Activated CD4-positive, alpha-beta T cell treated with anti-CD3 and anti-CD28 coated beads, Interleukin-2, amount 50 U/mL, for 16 hours (primary cell): ENCODE data around the gene ANKS6.
A peak's percentile ranks its signal among the peaks of the same experiment; 100 is the strongest.

Source experiments
- DNase-seq: peaks from one replicate; pipeline ENCODE4 v3.0.0-alpha.2; 2020

Gene ANKS6

DNA sequence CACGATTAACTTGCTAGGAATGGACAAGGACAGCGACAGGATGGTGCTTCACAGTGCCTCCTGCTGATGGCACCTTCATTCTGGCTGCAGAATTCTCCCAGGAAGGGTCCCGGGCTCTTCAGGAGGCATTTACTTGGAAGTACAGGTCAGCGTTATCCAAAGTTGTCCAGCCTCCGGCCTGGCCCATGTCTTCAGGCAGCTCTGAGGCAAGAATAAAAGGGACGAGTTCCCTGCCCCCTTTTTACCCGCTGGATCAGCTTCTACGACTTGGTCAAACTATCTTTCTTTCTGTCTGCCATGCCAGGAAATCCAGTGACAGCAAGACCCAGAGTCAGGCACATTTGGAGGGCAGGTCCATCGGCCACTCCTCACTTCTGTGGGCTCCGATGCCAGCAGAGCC lies 64.3 kb downstream of the ANKS6 start:
- DNase-seq, result no peak

DNA sequence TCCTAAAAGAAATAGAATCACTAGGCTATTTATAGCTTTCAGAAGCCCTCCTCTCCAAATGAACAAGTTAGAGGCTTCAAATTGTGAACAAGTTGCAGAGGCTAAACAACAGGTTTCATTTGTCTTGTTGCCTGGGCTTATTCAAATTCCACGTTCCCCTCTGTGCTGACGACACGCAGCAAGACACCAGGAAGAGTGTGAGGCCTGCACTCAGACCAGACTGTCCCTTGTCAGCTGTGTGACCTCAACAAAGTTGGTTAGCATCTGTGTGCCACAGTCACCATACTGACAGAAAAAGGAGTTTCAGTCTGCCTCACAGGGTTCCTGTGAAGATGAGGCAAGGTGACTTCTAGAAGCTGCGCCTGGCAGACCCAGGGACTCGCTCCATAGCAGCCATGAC lies 65.5 kb downstream of the ANKS6 start:
- peak; percentile 23 for DNase-seq

DNA sequence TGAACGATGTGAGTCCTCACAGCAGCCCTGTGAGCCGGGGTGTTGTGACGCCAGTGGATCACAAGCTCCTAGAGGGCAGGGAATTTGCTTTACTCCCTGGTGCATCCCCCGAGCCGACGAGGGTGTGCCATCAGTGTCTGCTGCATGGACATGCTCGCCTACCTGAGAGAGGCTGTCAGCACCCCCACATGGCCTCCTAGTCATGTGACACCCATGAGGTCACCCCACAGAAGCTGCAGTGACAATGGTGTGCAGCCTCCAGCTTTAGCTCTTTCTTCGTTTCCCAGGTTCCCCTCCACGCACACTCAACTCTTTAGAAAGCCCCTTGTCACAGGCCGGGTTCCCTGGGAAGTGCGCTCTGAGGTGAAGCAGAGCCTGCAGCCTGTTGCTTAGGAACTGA lies 67.9 kb downstream of the ANKS6 start:
- no peak for DNase-seq

DNA sequence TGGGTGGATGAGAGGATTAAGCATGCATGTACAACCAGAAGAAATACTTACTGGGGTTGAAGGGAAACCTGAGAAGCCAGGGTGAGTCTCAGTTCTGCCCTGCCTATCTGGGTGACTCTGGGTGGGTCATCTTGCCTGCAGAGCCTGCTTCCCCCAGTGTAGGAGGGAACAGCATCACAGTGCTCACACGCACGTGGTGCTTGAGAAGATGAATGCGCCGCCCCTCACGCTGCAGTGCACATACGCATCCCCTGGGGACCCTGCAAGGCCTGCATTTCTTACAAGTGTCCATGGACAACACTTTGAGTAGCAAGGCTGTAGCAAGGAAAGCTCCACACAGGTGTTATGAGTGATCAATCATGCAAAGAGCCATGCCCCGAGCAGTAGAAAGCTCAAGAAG lies 68.9 kb downstream of the ANKS6 start:
- no peak for DNase-seq

GRCh38 chr9:98726735-98727134 lies 69.6 kb downstream of the ANKS6 start:
- no peak for DNase-seq

GRCh38 chr9:98724810-98725530 lies 71.4 kb downstream of the ANKS6 start:
- DNase-seq, result no peak

- DNase-seq, result no peak
Measured at GRCh38 chr9:98721643-98722042, 74.7 kb downstream of the ANKS6 start.

DNA sequence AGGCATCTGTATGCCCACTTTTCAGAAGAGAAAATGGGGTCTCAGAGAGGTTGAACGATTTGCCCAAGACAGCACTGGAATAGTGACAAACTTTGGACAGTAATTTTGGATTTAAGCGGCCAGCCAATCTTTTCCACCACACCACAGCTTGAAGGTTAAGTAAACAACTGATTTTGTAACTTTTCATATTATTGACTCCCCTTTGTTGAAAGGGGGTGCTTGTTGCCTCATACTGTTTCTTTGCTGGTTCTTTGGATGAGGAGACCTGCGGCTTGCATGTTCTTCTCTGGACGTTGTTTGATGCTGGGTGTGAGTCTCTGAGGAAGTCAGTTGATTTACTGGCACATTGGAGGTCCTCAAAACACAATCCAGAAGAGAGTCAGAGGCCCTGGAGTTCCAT lies 76.0 kb downstream of the ANKS6 start:
- DNase-seq, result no peak

DNA sequence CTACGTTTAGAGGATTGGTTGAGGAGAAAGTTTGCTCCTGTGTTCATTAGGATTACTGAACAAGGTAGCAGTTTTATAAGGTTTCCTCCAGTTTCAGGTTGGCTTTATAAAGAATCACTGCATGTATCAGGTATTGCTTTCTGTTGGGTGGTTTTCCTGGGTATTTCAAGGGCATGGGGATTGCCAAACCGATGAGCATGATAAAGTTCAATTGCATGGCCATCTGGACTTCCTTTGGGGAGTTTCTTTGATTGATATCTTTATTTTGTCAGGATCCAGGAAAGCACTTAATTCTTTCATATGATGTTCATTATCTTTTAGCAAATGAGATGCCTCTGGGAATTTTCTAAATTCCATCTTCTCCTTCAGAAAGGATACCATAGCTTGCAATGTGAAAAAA lies 77.3 kb downstream of the ANKS6 start:
- no peak for DNase-seq

DNA sequence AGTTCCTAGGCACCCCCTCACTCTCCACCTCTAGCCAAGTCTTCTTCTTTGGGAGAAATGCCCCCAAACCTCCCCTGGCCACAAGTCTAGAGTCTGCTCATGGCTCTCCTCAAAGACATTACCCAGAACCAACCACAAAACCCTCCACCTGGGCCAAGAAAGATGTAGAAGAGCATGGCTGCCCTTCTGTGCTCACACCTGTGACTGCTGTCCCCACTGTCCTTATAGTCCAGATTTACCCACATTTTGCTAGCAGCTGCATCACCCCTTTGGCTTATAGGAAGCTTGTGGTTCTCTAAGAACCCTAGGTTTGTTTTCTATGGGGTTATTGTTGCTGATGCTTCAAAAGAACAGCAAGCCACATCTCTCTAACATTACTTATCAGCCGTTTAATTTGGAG lies 81.5 kb downstream of the ANKS6 start:
- no peak for DNase-seq

GRCh38 chr9:98712987-98713386 lies 83.4 kb downstream of the ANKS6 start:
- no peak for DNase-seq

GRCh38 chr9:98709968-98710965 lies 86.1 kb downstream of the ANKS6 start:
- no peak for DNase-seq

DNA sequence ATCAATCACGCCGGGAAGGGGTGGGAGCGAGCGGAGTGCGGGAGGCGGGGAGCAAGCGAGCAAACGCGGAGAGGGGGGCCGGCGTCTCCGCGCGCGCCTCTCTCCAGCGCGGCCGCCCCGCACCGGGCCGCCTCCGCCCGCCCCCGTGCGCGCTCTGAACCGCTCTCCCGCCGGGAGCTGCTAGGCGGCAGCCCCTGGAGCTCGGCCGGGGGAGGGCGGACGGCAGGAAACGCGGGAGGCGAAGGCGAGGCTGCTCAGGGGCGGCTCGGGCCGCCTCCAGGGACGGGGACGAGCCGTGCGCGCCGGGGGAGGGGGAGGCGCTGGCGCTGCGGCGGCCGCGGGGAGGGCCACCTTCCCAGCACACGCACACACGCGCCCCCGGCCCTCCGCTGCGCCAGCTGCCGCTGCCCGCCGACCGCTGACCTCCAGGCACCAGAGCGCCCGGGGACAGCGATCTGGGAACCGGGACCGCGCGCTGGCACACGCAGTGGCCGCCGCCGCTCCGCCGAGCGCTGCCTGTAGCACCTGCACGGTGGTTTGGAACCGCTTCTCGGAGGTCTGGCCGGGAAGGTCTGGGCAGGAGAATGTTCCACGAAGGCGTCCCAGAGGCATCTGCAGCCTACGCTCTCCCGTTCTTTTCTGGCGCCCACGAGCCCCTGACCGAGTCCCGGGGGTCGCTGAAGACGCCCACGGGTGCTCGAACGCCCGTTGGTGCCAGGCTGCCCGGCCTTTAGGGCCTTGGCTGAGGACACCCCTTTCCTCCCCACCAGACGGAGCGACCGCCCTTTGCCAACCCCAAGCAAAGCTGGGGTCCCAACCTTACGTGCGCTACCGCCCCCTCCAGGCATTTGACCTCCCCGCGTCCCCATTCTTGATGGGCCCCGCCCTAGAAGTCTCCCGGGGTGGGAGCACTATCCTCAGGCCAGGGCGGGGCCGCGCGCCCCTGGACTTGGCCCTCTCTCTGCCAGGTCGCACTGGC lies 87.1 kb downstream of the ANKS6 start, which contains the start of gene GABBR2:
GABBR2 (minus strand) TSS at position 3 of the 979 bp plus-strand sequence. CDS start 198 bp downstream, outside the sequence.
- no peak for DNase-seq

DNA sequence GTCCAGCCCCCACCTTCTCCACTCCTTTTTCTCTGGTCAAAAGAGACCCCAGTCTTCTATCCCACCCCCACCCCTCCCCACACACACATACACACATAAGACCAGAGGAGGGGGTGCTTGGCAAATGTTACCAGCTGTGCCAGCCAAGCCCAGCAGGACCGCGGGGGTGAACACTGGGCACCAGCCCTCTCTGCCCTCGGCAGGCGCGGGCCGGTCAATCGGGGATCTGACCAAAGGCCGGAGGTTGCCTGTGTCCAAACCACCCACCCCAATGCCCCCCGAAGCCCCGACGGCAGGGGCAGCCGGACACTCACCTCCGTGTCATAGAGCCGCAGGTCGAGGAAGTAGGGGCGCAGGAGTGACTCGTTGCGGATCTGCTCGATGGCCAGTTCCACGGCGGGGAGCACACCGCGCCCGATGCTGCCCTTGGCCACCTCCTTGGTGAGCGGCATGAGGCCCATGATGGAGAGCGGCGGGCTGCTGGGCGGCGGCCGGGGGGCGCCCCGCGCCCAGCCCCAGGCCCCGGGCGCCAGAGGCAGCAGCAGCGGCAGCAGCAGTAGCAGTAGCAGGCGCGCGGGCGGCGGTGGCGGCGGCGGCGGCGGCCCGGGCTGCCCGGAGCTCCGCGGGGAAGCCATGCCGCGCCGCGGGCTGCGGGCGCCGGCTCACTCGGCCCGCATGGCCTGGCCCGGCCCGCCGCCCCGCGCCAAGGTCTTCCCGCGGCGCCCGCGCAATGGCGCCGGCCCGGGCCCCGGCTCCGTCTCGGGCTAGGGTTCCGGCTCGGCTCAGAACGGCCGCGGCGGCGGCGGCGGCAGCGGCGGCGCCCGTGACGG lies 88.0 kb downstream of the ANKS6 start:
- no peak for DNase-seq

DNA sequence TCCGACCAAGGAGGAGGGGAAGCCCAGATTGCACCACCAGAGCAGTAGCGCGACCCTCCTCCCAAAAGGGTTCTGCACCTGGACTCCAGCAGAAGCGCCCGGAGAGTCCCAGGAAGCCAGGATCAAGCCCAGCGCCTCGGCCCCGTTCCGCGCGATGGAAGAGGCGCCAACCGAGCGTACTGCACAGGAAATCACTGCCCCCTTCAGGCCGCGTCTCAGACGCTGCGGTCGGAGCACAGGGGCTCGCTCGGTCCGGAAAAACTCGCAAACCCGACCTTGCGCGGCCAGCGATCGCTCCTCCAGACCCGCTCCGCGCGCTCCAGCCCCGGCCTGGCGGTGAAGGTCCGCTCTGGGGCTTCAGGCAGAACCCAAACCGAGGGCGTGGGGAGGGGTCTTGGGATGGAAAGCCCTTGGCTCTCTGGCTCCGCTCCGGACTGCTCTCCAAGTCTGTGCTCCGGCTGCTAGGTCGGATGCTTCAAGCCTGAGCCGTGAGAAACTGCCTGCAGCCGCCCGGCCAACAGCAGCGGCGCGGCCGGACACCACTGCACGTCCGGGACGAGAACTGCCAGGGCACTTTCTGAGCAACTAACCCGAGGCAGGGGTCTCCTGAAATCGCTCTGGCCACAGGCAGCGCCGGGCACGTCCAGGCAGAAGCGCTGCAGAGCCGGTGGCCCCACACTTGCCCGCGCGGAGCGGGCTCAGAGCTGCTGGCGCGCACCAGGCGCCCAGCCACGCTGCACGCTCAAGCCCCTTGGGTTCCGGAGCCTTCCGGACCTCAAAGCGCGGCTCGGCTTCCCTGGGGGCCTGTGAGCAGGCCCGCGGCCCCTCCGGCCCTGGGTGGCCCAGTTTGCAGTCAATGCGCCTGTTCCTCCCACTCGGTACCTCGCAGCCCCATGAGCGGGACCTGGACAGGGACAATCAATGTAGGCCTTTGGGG lies 88.9 kb downstream of the ANKS6 start:
- DNase-seq, result peak; percentile 40

DNA sequence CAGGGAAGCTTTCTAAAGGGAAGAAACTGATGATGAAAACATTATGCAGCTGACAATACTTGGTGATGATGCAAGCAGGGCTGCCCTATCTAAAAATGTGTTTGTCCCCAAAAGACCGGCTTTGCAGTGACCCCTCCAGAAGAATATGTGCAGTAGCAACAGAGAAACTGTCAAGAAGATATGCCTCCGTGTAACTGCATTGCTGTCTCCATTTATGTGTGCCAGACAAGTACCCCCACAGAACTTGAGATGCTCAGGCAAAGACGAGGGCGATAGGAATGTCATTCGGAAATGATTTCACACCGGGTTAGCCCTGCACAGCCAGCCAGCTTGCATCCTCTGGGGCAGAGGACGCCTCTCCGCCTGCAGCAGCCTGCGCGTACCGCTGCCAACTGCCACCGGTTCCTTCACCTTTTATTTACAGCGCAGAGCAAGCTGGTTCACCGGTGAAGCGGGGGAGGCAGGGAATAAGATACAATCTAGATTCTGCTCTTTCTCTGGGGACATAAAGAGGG lies 89.6 kb downstream of the ANKS6 start:
- DNase-seq, result no peak

DNA sequence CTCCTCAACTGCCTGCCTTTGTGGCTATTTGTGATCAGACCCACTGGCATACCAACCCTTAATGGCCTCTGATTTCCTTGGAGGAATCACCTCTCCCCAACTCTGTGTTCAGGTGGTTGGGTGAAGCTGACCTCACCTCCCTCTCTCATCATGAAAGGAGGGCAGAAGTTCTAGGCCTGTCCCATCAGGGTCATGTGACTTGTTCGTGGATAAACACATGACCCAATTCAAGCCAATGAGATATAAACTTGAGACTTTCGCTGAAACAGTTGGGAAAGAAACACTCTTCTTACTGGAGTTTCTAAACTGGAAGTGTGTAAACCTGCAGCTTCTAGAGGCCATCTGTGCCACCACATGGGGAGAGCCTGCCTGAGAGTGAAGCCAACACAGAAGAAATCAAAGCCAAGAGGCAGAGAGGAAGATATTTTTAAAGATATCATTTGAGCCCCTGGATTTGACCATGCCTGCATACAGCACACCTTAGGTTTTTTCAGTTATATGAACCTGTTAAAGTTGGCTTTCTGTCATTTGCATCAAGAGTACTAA lies 93.4 kb downstream of the ANKS6 start:
- no peak for DNase-seq

- DNase-seq, result no peak
Measured at GRCh38 chr9:98702340-98702739, 94.0 kb downstream of the ANKS6 start.

DNA sequence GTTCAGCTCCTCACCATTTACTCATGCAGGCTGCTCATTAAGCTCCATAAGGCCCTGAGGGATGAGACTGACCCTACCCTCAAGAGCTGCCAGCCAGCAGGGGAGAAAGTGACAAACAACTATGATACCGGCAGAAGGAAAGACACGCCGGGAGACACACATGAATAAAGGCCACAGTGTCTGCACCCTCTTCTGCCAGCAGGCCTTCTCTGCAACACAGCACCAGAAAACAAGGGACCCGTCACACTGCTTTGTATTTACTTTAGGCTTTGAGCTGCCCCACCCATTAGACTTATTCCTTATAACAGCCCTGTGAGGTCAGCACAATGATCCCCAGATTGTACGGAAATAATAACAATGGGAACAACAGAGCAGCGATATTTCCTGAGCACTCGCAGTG lies 94.8 kb downstream of the ANKS6 start:
- no peak for DNase-seq

- no peak for DNase-seq
Measured at GRCh38 chr9:98700801-98701200, 95.6 kb downstream of the ANKS6 start.
